Fibroblast of skin of scalp (primary cell): ENCODE measurements around the gene SH3RF2.
A peak's percentile ranks its signal among the peaks of the same experiment; 100 is the strongest.
"Not testable (repeated sequence)": the region's sequence is repeated elsewhere in the genome, so short reads cannot be mapped to it uniquely, and the experiment has no call there.

Experiments used
- DNase-seq: peaks from one replicate; pipeline ENCODE4 v3.0.0-alpha.2; 2013

The SH3RF2 gene

DNA sequence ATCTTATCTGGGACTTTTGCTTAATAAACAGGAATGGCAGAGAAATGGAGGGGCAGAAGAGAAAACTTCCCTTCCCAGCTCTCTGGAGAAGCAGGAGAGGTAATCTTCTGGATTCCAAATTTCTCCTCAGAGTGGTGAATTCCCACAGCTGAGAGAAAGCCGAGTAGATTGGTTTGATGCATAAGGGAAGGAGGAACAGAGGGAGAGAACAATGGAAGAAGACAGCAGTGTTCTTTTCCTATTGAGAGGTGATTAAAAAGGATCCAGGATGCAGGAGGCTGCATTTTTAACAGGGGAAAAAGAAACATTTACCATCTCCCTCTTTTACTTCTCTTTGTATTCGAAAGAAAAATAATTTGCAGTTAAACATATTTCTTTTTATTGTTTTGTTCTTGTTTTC is 13.1 kb downstream of the SH3RF2 start:
- no peak for DNase-seq

GRCh38 chr5:145951071-145951470 is 14.7 kb downstream of the SH3RF2 start:
- DNase-seq = no peak

DNA sequence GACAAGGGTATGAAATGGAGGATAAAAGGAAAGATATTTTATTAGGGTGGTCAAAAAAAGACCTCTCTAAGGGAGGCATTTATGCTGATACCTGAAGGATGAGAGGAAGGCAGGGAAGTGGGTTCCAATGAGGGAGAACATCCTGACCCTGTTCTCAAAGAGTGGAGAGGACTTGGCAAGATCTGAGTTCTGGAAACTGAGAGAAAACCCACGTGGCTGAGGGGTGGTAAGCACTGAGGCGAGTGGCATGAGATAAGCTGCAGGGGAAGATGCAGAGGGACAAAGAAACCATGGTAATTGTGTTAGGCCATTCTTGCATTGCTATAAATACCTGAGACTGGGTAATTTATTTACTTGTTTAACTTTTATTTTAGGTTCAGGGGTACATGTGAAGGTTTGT is 16.8 kb downstream of the SH3RF2 start:
- no peak for DNase-seq

GRCh38 chr5:145954140-145954539 is 17.8 kb downstream of the SH3RF2 start:
- DNase-seq = not testable (repeated sequence)

GRCh38 chr5:145957388-145957787 is 21.0 kb downstream of the SH3RF2 start:
- no peak for DNase-seq

DNA sequence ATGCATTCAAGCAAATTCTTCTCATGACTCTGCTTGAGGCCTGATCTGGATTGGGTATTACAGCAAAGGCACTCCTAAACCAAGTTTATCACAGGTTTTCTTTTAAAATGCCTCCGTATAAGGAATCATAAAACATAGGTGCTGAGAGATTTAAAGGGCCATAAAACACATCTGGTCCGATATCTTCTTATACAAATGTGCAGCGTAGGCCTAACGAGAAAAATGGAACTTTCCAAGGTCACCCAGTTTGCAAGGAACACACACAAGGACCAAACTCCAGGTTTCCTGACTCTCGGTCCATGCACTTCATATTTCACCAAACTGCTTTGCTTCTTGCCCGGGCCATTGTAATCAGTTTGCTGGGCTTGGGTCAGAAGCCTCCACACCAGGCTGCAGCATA is 22.1 kb downstream of the SH3RF2 start:
- no peak for DNase-seq

DNA sequence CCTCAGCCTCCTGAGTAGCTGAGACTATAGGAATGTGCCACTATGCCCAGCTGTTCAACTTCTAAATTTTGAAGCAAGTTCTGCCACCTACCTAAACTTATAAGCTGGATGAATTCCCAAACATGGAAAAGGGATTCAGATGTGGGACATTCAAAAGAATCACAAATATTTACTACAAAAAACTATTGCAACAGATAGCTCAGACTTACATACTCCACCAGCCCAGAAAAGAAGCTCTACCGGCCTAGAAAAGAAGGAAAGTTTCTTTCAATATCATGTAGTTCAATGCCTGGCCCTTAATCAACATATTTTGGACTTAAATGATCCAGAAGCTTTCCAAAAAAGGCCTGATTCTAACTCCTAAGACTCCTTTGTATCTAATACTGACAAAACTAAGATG is 23.8 kb downstream of the SH3RF2 start:
- no peak for DNase-seq

GRCh38 chr5:145960848-145961600 is 24.6 kb downstream of the SH3RF2 start:
- no peak for DNase-seq

- DNase-seq = no peak
These were observed 25.6 kb downstream of the SH3RF2 start for GRCh38 chr5:145962001-145962400.

- DNase-seq = not testable (repeated sequence)
These were observed 27.6 kb downstream of the SH3RF2 start for GRCh38 chr5:145964008-145964407.

- no peak for DNase-seq
These were observed 29.4 kb downstream of the SH3RF2 start for GRCh38 chr5:145965804-145966203.

DNA sequence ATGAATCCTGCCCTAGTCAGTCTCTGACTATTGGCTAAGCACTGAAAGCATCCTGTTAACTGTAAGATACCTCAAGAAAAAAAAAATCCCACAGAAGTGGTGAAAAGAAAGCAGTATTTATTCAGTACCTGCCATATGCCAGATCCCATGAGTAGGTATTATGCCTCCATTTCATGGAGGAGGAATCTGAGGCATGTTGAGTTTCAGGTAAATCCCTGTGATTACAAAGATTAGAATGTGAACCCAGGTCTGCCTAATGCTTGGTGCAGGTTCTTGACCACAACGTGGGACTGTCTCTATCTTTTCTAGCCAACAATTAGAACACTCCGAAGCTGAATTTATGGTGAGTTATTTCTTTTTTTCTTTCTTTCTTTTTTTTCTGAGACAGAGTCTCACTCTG is 30.9 kb downstream of the SH3RF2 start:
- DNase-seq = no peak

DNA sequence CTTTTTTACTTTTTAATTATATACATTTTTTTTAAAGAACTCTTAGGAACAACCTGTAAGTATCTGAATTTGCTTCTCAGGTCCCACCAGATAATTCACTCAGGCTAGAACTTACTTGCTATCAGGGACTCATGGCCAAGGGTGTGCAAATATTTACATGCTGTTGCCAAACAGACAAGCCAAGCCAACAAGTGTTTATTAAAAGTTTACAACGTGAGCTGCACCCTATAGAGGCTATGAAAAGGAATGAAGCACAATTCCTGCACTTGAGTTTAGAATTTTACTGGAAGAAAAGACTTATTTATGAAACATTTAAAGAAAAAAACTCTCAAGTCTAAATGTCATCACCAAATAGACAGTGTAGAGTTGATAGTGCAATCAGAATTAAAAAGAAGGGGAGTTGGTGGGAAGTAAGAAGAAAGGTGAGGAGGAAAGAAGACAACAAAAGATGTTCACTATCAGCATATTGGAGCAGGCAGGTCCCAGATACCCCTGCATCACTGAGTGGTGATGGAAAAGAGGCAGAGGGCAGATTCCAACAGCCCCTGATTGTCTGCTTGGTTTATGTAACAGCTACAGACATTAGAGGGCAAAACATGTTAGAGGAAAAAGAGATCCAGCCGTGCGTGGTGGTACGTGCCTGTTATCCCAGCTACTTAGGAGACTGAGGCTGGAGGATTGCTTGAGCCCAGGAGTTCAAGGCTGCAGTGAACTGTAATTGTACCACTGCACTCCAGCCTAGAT is 32.8 kb downstream of the SH3RF2 start:
- no peak for DNase-seq

GRCh38 chr5:145969714-145970092 is 33.3 kb downstream of the SH3RF2 start:
- no peak for DNase-seq

GRCh38 chr5:145971108-145971507 is 34.7 kb downstream of the SH3RF2 start:
- DNase-seq = no peak

DNA sequence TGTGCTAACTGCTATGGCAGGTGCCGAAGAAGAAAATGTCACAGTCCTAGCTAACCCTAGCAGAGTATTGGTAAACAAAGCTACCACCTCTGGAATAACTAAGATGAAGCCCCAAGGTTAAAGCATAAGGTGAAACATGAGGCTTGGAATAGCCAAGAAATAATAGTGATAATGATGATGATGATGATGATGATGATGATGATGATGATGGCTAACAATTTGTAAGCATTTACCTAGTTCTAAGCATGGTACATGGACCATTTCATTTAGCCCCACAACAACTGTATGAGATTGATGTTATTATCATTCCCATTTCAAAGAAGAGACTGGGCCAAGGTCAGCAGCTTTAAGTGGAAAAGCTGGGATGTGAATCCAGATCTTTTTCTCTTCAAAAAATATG is 35.3 kb downstream of the SH3RF2 start:
- no peak for DNase-seq

- no peak for DNase-seq
These were observed 38.6 kb downstream of the SH3RF2 start for GRCh38 chr5:145975001-145975360.

DNA sequence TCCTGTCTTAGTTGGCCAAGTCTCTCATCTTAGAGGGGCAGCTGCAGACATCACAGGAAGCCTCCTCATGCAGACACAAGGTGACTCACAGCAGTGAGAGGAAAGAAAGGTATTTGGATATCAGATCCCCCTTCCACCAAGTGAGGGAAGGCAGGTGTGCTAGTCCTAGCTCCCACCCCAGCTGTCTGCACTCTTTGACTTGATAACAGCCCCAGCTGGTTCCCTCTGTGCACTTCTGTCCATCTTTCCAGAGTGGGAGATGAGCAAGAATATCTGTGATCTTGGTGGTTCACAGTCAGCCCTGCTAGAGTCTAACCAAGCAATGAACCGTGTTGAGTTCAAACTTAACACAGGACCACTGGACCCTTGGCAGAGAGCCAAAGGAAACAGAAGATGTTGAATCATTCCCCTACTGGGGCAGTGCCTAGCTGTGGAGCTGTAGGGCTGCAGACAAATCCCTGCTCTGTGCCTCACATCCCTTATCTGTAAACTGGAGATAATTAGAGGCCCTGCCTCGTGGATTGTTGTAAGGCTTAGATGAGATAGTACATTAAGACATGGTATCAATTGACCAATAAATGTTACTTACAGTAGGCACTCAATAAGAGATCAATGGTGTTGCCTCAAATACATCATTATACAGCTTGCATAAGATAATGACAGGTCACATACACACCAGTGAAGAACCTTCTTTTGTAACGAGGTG is 39.1 kb downstream of the SH3RF2 start:
- DNase-seq = peak; percentile 85

DNA sequence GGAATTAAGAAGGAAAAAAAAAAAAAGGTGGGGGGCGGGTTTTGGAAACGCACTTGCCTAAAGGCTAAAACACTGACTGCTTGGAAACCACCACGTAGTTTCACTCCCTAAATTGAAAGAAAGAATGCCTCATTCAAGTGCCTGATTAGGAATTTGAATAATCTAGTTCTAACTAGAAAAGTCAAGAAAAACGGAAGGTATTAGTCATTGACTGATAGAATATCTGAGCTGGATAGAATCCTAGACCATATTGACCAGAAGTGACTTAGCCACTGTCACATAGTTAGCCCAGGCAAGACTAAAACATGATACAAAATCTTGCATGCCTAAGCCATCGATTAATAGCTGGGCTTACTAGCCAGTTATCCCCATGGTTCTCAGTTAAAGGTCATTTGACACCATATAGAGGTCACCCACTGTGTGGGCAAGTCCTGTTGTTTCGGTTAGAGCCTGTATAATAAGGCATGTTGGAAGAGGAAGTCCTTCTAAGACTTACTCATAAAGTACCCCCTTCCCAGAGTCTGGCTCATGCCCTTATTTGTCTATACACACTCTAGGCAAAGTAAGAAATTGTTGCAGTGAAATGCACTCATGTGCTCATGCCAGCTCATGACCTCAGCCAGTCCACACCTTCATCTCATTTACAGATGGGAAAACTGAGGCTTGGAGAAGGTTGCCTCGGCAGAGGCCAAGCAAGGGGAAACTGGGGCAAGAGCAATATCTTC is 40.2 kb downstream of the SH3RF2 start:
- DNase-seq = peak; percentile 44

GRCh38 chr5:145978171-145978570 is 41.8 kb downstream of the SH3RF2 start:
- no peak for DNase-seq

DNA sequence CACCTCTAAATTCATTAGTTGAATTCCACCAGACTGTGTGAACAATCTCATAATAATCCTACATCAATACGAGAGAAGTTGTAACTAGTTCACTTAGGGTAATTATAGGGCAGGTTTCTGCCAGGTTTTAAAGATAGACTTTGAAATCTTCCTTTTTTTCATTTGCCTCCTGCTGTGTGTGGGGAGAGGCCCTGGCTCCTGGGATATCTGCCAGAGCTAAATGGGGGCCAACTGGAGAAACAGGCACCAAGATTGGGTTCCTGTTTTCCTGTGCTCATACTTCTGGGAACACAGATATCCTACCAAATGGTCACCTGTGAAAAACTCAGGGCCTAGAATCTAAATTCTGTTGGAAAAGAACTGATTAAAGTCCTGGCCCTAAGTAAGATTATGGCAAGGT is 42.3 kb downstream of the SH3RF2 start:
- no peak for DNase-seq

GRCh38 chr5:145979270-145980223 is 43.2 kb downstream of the SH3RF2 start:
- no peak for DNase-seq
